Fibroblast of lung (primary cell): ENCODE data around the gene CCL13.

ENCODE experiments used
- CTCF ChIP-seq, 2 donors: IDR thresholded peaks in 1 of 2; conservative IDR thresholded peaks in 1 of 2; 1 replicate in 1 of 2; 2 replicates in 1 of 2; pipeline ENCODE4 v1.5.1; 2011 to 2012; ENCODE audit warnings: low read length in 2 of 2, control low read depth in 1 of 2, inconsistent platforms in 1 of 2, low read depth in 1 of 2, mild to moderate bottlenecking in 1 of 2
- EZH2 ChIP-seq: IDR thresholded peaks from 2 replicates; pipeline ENCODE4 v1.5.1; 2012; ENCODE audit warnings: low read length, control low read depth, mild to moderate bottlenecking; ENCODE audit errors: missing control alignments

- TF ChIP-seq CTCF (conservative IDR thresholded peaks at IDR 0.05 in 1 of 2, IDR thresholded peaks at IDR 0.05 in 1 of 2; ENCODE audit: low read depth in 1 of 2, low read length in 2 of 2) (no peak), EZH2 (no peak)
These were observed 9.1 kb downstream of the CCL13 start for GRCh38 chr17:34365340-34365739.
